ENCODE data around the gene RAD51B.

The RAD51B gene

DNA sequence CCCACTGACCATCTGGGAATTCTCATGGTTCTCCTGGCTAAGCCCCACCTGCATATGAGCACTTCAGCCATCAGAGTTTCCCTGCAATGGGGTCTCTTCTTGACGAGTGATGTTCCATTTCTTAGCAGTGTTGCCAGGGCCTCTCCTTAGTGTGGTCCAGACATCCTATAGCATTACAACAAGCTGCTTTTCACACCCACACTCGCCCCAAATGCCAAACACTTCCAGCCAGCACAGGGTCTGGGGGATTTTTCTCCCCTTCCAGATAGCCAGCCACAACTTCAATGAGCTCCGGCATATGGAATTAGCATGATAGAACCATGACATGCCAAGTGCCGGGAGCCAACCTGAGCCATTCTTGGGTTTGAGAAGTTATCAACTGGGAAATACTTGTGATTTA, 705.9 kb downstream of the RAD51B start:
- no peak for DNase-seq (ENCODE audit: low read depth in 2 of 2)
- TF ChIP-seq CTCF (IDR thresholded peaks at IDR 0.05; ENCODE audit: low read depth, low read length) = no peak
- no peak overlapping the region for H3K4me3 ChIP-seq (replicated peaks in 1 of 2; ENCODE audit: low read depth in 2 of 2, low read length in 2 of 2)

- DNase-seq (ENCODE audit: low read depth in 2 of 2) = peak in 1 of 2 donors; percentile 58
- TF ChIP-seq CTCF (IDR thresholded peaks at IDR 0.05; ENCODE audit: low read depth, low read length) = no peak
Observed at GRCh38 chr14:68526512-68527091, 707.0 kb downstream of the RAD51B start.

GRCh38 chr14:68527329-68527851, 707.8 kb downstream of the RAD51B start:
- peak in 1 of 2 donors; percentile 34 for DNase-seq (ENCODE audit: low read depth in 2 of 2)
- TF ChIP-seq CTCF (IDR thresholded peaks at IDR 0.05; ENCODE audit: low read depth, low read length) = no peak
- no peak overlapping the region for H3K4me3 ChIP-seq (replicated peaks in 1 of 2; ENCODE audit: low read depth in 2 of 2, low read length in 2 of 2)

More at GRCh38 chr14:68526512-68527091, 707.0 kb downstream of the RAD51B start:
- no peak overlapping the region for H3K4me3 ChIP-seq (replicated peaks in 1 of 2; ENCODE audit: low read depth in 2 of 2, low read length in 2 of 2)

DNA sequence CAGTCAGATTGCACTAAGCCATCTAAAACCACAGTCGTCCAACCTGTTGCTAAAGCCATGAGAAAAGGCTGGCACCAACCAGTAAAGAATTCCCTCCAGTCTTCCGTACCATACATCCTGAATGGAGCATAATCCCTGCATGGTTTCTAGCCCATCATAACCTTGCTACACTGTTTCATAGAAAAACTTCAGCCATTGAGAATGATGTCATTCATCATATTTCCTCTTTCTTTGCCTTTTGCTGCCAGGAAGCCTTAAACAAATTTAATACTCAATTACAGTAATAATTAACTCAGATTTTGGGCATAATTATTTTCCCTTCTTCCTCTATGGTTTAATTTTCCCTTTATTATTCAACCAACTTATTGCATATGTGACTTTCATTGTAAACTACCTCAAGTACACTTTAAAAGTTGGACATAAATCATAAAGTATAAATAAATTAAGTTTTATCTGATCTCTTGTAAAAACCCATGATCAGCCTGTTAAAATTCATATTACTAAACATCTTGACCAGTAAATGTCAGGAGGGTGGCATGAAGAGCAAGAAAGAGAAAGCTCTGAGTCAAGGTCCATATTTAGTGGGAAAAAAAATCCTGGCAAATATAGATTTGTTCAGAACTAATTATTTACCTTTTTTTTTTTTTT, 708.6 kb downstream of the RAD51B start:
- no peak for TF ChIP-seq CTCF (IDR thresholded peaks at IDR 0.05; ENCODE audit: low read depth, low read length)
- no peak for DNase-seq (ENCODE audit: low read depth in 2 of 2)

GRCh38 chr14:68530443-68530842, 710.9 kb downstream of the RAD51B start:
- H3K4me3 ChIP-seq (replicated peaks in 1 of 2; ENCODE audit: low read depth in 2 of 2, low read length in 2 of 2) = no peak overlapping the region
- no peak for DNase-seq (ENCODE audit: low read depth in 2 of 2)
- no peak for TF ChIP-seq CTCF (IDR thresholded peaks at IDR 0.05; ENCODE audit: low read depth, low read length)

More for the DNA sequence above, 708.6 kb downstream of the RAD51B start:
- H3K4me3 ChIP-seq (replicated peaks in 1 of 2; ENCODE audit: low read depth in 2 of 2, low read length in 2 of 2) = no peak overlapping the region

DNA sequence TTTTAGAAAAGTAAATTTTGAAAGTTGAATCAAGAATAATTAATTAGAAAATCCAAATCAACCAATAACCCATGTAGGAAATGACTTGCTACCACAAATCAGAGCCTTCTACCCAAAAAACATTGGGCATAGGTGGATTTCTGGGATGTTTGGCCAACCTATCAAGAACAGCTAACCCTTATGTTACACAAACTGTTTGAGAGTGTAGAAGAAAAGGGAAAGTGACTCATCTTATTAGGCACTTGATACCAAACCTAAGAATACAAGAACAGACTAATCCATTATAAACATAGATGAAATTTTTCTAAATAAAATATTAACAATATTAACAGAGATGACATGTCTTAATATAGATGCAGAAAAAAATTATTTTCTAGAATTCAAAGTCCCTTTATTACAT, 712.9 kb downstream of the RAD51B start:
- TF ChIP-seq CTCF (IDR thresholded peaks at IDR 0.05; ENCODE audit: low read depth, low read length) = no peak
- no peak overlapping the region for H3K4me3 ChIP-seq (replicated peaks in 1 of 2; ENCODE audit: low read depth in 2 of 2, low read length in 2 of 2)
- DNase-seq (ENCODE audit: low read depth in 2 of 2) = no peak

Measured in cardiac fibroblast (primary cell).